Gastroesophageal sphincter (tissue), 4 donors: Measurements from ENCODE around the gene ZBED5. TPM values are rescaled to one million over a fixed set of nuclear protein-coding genes. Genes with fewer than 3 reads are reported as not detected.
"Not testable (repeated sequence)": the region's sequence is repeated elsewhere in the genome, so short reads cannot be mapped to it uniquely, and the experiment has no call there.

Experiments used
- ATAC-seq: fragments of 150-250 bp; one replicate; pipeline ENCODE4 v1.9.1; 2016; ENCODE audit warnings: mild to moderate bottlenecking, moderate library complexity
- H3K27ac ChIP-seq, 4 donors: fragments of 200-600 bp; sonication (generic) in 3 of 4; 1 replicate in 3 of 4; 2 replicates in 1 of 4; pipeline ENCODE4 v1.5.1; 2016 to 2019
- H3K27me3 ChIP-seq: fragments of 200-600 bp; sonication (generic); one replicate; pipeline ENCODE4 v1.5.1; 2019
- H3K36me3 ChIP-seq, 2 donors: fragments of 200-600 bp; sonication (generic); one replicate each; pipeline ENCODE4 v1.5.1; 2019; ENCODE audit warnings: control low read depth in 1 of 2
- H3K4me1 ChIP-seq, 3 donors: fragments of 200-600 bp; sonication (generic); 1 replicate in 2 of 3; 2 replicates in 1 of 3; pipeline ENCODE4 v1.5.1; 2016 to 2019; ENCODE audit warnings: control low read depth in 2 of 3
- H3K4me3 ChIP-seq, 2 donors: fragments of 200-600 bp; sonication (generic); one replicate each; pipeline ENCODE4 v1.5.1; 2019; ENCODE audit warnings: mild to moderate bottlenecking in 1 of 2, moderate library complexity in 1 of 2
- H3K9me3 ChIP-seq, 3 donors: fragments of 200-600 bp; sonication (generic); one replicate each; pipeline ENCODE4 v1.5.1; 2017 to 2019; ENCODE audit warnings: control low read depth in 2 of 3
- EP300 ChIP-seq: sonication (generic); formaldehyde crosslinking; IDR thresholded peaks from one replicate; pipeline ENCODE4 v1.6.1; 2017; ENCODE audit warnings: antibody characterized with exemption, mild to moderate bottlenecking
- POLR2A ChIP-seq, 2 donors: fragments of 450-650 bp; IDR thresholded peaks; one replicate each; pipeline ENCODE4 v1.6.1; 2017; ENCODE audit warnings: antibody characterized with exemption in 2 of 2, mild to moderate bottlenecking in 2 of 2, moderate library complexity in 1 of 2
- POLR2AphosphoS5 ChIP-seq: sonication (generic); formaldehyde crosslinking; IDR thresholded peaks from one replicate; pipeline ENCODE4 v1.6.1; 2017; ENCODE audit warnings: antibody characterized with exemption
- WGBS, 2 donors: methylation state at CpG; one replicate each; pipeline ENCODE4 v1.1.5; 2018; ENCODE audit warnings: low coverage in 1 of 2; 5-methylcytosine and 5-hydroxymethylcytosine counted together
- total RNA-seq, 4 donors: library from RNA; depleted of rRNA; stranded (reverse); fragments of >200 nt; gene quantifications; one replicate each; pipeline ENCODE4 v1.1.0, GENCODE V29; 2016
- TF ChIP-seq, protein P1 (sequence below), 4 experiments: fragments of 200-600 bp in 2 of 4; fragments of 450-650 bp in 2 of 4; sonication (generic) in 1 of 4; IDR thresholded peaks; one replicate each; pipeline ENCODE4 v1.5.1; 2017 to 2019; ENCODE audit warnings: antibody characterized with exemption in 4 of 4, mild to moderate bottlenecking in 2 of 4, moderate library complexity in 2 of 4

ZBED5 gene
- total RNA-seq, 4 donors from 2014 or later, result 26.0 to 57.3 (median 41.7) TPM

DNA sequence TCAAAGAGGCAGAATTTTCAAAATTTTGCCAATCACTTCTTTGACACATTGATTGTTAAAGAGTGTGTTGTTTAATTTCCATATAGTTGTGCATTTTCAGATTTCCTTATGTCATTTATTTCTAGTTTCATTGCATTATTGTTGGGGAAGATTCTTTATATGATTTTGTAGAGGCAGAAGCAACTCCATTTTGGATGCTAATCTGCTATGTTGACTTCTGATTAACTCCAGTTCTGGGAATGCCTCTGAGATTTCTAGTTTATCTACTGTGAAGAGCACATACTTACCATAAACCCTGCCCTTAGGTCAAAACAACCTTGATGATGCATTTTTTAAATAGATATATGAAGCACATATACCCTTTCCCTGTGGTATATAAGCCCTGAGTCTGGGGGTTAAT is 29.5 kb upstream of the ZBED5 start:
- Histone ChIP-seq H3K27me3 (no peaks in the 10 kb centered on the region), H3K4me1 (peaks cover 5 to 18% (median 7%) of the 10 kb centered on the region in 3 donors)

DNA sequence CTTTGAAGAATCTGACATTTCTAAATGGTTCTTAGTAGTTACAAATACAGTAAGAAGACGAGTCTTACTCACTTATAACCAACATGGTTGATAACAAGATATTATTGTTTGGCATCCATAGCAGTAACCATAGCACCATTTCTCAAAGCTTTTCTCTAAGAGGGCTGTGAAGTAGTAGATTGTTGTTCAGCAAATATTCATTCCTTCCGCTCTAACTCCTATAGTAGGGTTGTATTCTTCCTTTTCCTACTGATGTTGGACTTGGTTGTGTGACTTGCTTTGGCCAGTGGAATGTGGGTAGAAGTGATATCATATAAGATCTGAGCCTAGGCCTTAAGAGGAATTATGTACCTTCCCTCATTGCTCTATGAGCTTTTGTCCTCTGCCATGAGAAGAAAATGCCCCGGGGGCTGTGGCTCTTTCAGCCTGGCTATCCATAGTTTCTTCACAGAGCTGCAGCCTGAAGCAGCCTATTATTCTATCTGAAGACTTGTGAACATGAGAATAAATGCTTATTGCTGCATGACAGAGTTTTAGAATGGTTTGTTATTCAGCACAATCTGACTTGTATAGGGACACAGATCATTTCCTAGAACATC is 28.9 kb upstream of the ZBED5 start:
- H3K9me3 ChIP-seq, result peaks cover 0 to 4% (median 0%) of the 10 kb centered on the region in 3 donors
- H3K4me3 ChIP-seq, result no peak overlapping the region
- 74 to 78% methylated on average over 3 of the region's 3 CpGs for WGBS, 2 donors
- H3K27me3 ChIP-seq, result no peaks in the 10 kb centered on the region
- no peak for TF ChIP-seq POLR2AphosphoS5
- no peak for TF ChIP-seq EP300
- TF ChIP-seq, protein P1, sequence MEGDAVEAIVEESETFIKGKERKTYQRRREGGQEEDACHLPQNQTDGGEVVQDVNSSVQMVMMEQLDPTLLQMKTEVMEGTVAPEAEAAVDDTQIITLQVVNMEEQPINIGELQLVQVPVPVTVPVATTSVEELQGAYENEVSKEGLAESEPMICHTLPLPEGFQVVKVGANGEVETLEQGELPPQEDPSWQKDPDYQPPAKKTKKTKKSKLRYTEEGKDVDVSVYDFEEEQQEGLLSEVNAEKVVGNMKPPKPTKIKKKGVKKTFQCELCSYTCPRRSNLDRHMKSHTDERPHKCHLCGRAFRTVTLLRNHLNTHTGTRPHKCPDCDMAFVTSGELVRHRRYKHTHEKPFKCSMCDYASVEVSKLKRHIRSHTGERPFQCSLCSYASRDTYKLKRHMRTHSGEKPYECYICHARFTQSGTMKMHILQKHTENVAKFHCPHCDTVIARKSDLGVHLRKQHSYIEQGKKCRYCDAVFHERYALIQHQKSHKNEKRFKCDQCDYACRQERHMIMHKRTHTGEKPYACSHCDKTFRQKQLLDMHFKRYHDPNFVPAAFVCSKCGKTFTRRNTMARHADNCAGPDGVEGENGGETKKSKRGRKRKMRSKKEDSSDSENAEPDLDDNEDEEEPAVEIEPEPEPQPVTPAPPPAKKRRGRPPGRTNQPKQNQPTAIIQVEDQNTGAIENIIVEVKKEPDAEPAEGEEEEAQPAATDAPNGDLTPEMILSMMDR (IDR thresholded peaks at IDR 0.05), result no peak
- TF ChIP-seq POLR2A (IDR thresholded peaks at IDR 0.05), result no peak
- no peak for ATAC-seq
- peaks cover 5 to 18% (median 7%) of the 10 kb centered on the region in 3 donors for H3K4me1 ChIP-seq
- H3K36me3 ChIP-seq, result no peaks in the 10 kb centered on the region
- H3K27ac ChIP-seq, result peak overlapping the region in 2 of 4 donors; percentile 21 to 31

More for the DNA sequence above, 29.5 kb upstream of the ZBED5 start:
- Histone ChIP-seq H3K27ac (no peak overlapping the region), H3K36me3 (no peaks in the 10 kb centered on the region), H3K4me3 (no peak overlapping the region), H3K9me3 (peaks cover 0 to 4% (median 0%) of the 10 kb centered on the region in 3 donors)
- TF ChIP-seq, protein P1 (IDR thresholded peaks at IDR 0.05), result no peak
- TF ChIP-seq EP300, result no peak
- no peak for TF ChIP-seq POLR2AphosphoS5
- TF ChIP-seq POLR2A (IDR thresholded peaks at IDR 0.05), result no peak
- ATAC-seq, result no peak

DNA sequence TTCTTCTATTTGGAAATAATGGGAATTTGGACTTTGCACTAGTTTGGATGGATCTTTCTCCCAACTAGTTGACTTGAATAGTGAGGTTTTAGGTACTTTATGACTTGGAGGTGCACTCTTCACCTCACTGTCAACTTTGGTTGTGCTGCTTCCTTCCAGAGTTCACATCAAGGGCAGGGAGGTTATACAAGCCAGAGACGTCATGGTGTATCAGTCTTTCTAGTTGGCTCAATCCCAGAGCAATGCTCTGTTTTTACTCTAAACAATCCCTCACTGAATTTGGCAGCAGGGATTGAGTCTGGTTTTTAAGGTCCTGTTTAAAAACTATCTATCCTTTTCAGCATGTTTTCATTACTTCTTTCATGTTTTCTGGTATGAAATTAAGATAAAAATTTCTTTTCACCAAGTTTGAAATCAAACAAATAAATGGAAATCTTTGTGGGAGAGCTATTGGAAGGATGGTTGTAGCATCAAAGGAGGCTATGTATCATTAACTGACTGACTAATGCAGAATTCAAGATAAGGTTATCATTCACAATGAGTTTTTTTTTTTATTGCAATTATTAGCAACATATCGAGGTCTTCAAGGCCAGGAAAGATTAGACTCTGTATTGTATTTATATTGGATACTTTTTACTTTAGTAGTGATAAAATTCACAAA is 28.0 kb upstream of the ZBED5 start:
- H3K4me1 ChIP-seq, result peaks cover 5 to 18% (median 7%) of the 10 kb centered on the region in 3 donors
- no peak for ATAC-seq
- H3K9me3 ChIP-seq, result peaks cover 0 to 4% (median 0%) of the 10 kb centered on the region in 3 donors
- 16% methylated on average over 2 of the region's 2 CpGs for WGBS, 2 donors
- no peak for TF ChIP-seq POLR2A (IDR thresholded peaks at IDR 0.05)
- TF ChIP-seq, protein P1 (IDR thresholded peaks at IDR 0.05), result no peak
- no peak for TF ChIP-seq POLR2AphosphoS5
- TF ChIP-seq EP300, result no peak
- peak overlapping the region in 2 of 4 donors; percentile 21 to 31 for H3K27ac ChIP-seq
- no peak overlapping the region for H3K4me3 ChIP-seq
- H3K36me3 ChIP-seq, result no peaks in the 10 kb centered on the region
- H3K27me3 ChIP-seq, result no peaks in the 10 kb centered on the region

DNA sequence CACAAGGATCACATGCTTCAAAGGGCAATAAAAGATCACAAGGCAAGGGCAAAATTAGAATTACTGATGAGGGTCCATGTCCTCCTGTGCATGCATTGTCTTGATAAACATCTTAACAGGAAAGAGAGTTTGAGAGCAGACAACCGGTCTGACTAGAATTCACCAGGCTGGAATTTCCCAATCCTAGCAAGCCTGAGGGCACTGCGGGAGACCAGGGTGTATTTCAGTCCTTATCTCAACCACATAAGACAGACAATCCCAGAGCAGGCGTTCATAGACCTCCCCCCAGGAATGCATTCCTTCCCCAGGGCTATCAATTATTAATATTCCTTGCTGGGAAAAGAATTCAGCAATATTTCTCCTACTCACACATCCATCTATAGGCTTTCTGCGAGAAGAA is 26.4 kb upstream of the ZBED5 start:
- H3K4me1 ChIP-seq, result peaks cover 5 to 18% (median 7%) of the 10 kb centered on the region in 3 donors
- WGBS, 2 donors, result 92 to 94% methylated on average over 3 to 4 of the region's 4 CpGs
- not testable (repeated sequence) for H3K4me3 ChIP-seq, H3K27ac ChIP-seq, ATAC-seq, H3K36me3 ChIP-seq, H3K9me3 ChIP-seq, H3K27me3 ChIP-seq

DNA sequence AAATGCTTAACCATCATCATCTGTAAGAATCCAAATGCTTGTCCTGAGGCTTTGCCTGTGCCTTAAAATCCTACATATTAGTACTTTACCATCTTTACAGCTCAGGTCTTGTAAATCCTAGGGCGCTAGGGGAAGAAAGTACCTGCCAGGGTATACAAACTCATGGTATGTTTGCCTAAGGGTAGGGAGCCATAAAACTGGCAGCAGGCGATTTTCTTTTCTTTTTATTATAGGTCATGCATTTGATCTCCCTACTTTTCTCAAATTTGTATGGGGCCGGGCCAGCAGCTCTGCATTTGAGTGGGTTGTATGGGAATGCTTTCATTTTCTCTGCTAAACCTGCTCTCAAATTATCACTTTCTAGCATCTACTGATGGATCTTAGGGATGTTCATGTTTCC is 24.0 kb upstream of the ZBED5 start:
- WGBS, 2 donors, result 91 to 93% methylated on average over 3 of the region's 3 CpGs
- no peaks in the 10 kb centered on the region for H3K36me3 ChIP-seq
- no peak for ATAC-seq
- H3K9me3 ChIP-seq, result peaks cover 0 to 4% (median 0%) of the 10 kb centered on the region in 3 donors
- H3K4me1 ChIP-seq, result peaks cover 5 to 22% (median 7%) of the 10 kb centered on the region in 3 donors
- no peak overlapping the region for H3K4me3 ChIP-seq
- H3K27me3 ChIP-seq, result no peaks in the 10 kb centered on the region
- H3K27ac ChIP-seq, result no peak overlapping the region
- TF ChIP-seq POLR2A (IDR thresholded peaks at IDR 0.05) (no peak), EP300 (no peak), POLR2AphosphoS5 (no peak)
- TF ChIP-seq, protein P1 (IDR thresholded peaks at IDR 0.05), result no peak
